Heart left ventricle (tissue), 16 donors: ENCODE results near the gene ZNF394. TPM values are rescaled to one million over a fixed set of nuclear protein-coding genes. Genes with fewer than 3 reads are reported as not detected.
"Not testable (repeated sequence)": the region's sequence is repeated elsewhere in the genome, so short reads cannot be mapped to it uniquely, and the experiment has no call there.

Source experiments
- ATAC-seq, 4 donors: fragments of 200-7000 bp; cut with Tn5 transposase; one replicate each; pipeline ENCODE4 v1.9.1; 2020 to 2022; ENCODE audit warnings: moderate library complexity in 4 of 4, mild to moderate bottlenecking in 3 of 4, moderate number of reproducible peaks in 1 of 4
- DNase-seq, 5 donors: peaks; one replicate each; pipeline ENCODE4 v3.0.0-alpha.2; 2020
- H3K27ac ChIP-seq, 12 donors: fragments of 200-600 bp; sonication (generic) in 4 of 12; one replicate each; pipeline versions ENCODE4 v1.5.0 to v1.8.0; 2016 to 2022; ENCODE audit warnings: mild to moderate bottlenecking in 2 of 12
- H3K27me3 ChIP-seq, 9 donors: fragments of 200-600 bp; sonication (generic) in 2 of 9; one replicate each; pipeline versions ENCODE4 v1.5.1 to v1.8.0; 2016 to 2022; ENCODE audit warnings: mild to moderate bottlenecking in 3 of 9
- H3K36me3 ChIP-seq, 9 donors: fragments of 200-600 bp; sonication (generic) in 2 of 9; one replicate each; pipeline versions ENCODE4 v1.5.0 to v1.8.0; 2018 to 2022; ENCODE audit warnings: mild to moderate bottlenecking in 2 of 9
- H3K4me1 ChIP-seq, 12 donors: fragments of 200-600 bp; sonication (generic) in 4 of 12; one replicate each; pipeline versions ENCODE4 v1.5.0 to v1.8.0; 2016 to 2022; ENCODE audit warnings: mild to moderate bottlenecking in 3 of 12
- H3K4me3 ChIP-seq, 12 donors: fragments of 200-600 bp; sonication (generic) in 4 of 12; one replicate each; pipeline versions ENCODE4 v1.5.0 to v1.8.0; 2017 to 2022; ENCODE audit warnings: mild to moderate bottlenecking in 9 of 12, moderate library complexity in 4 of 12
- H3K9me3 ChIP-seq, 12 donors: fragments of 200-600 bp; sonication (generic) in 4 of 12; one replicate each; pipeline versions ENCODE4 v1.5.0 to v1.8.0; 2016 to 2022; ENCODE audit warnings: mild to moderate bottlenecking in 1 of 12
- POLR2A ChIP-seq, 2 donors: fragments of 450-650 bp; IDR thresholded peaks; one replicate each; pipeline ENCODE4 v1.6.1; 2017; ENCODE audit warnings: antibody characterized with exemption in 2 of 2, mild to moderate bottlenecking in 2 of 2, moderate library complexity in 2 of 2
- WGBS, 4 donors: extraction: QIAGEN DNeasy Blood & Tissue Kit in 2 of 4; methylation state at CpG; one replicate each; pipeline versions ENCODE4 v1.1.5 to v1.1.7; 2013 to 2018; 5-methylcytosine and 5-hydroxymethylcytosine counted together
- intact Hi-C, 10 donors: fragments of 100-400 bp; cut with DNase I; formaldehyde crosslinking; loops; one replicate each; pipeline versions ENCODE4 v1.11.1 to v1.14.2; 2022
- polyA plus RNA-seq, 2 donors: library from polyadenylated mRNA; stranded (reverse); fragments of 200-250 nt; gene quantifications; one replicate each; pipeline ENCODE4 v1.2.3, GENCODE V29; 2013
- total RNA-seq, 9 donors: library from RNA; depleted of rRNA in 2 of 9; stranded (reverse); fragments of >200 nt in 2 of 9; fragmentation: NEBNext Ultra II Directional in 3 of 9; extraction: Animal tissue kit (Norgen Biotek cat#: 25700) in 3 of 9; gene quantifications; one replicate each; pipeline versions ENCODE4 v1.1.0 to v1.2.4, GENCODE V29; 2016 to 2023
- TF ChIP-seq, protein P1 (sequence below), 12 donors: fragments of 200-600 bp; sonication (generic) in 4 of 12; IDR thresholded peaks; one replicate each; pipeline versions ENCODE4 v1.5.0 to v1.8.0; 2018 to 2022; ENCODE audit warnings: antibody characterized with exemption in 12 of 12, mild to moderate bottlenecking in 5 of 12
- donor health status: ischemic (EF 13 %, LVEDD 7.1; RV severe dilation, severe dysfunction).
- donor health status: healthy with polysubstance abuse.
- donor health status: DM: no; HTN: yes; CAD: no.
- donor health status: DM: no; HTN: no; CAD: no.
- donor health status: ischemic (EF 25% LVEDD 6.9; RV normal size, moderate dysfunction).
- donor health status: ischemic (EF 25% LVEDD 5.7; RV mildly dilated, moderate dysfunction).
- donor health status: healthy.
- donor health status: DM: yes; HTN: yes; CAD: no.
- donor health status: ischemic (EF 35%, LVEDD 5.7; RV mildly dilated, moderate dysfunction).
- donor health status: nonischemic (EF 11% LVEDD 7.7; RV severe dilation, severe dysfunction).
- donor health status: DM: yes; HTN: yes; CAD: no.
- donor health status: PGD.
- donor health status: ischemic (EF 29% LVEDD 5.4; RV normal size, mild dysfunction).
- donor health status: nonischemic (EF 23%, LVEDD 6.1; RV moderate dilation, normal function).

Gene ZNF394
- total and polyA plus RNA-seq, 11 donors: 12.4 to 23.0 (median 15.2) TPM

GRCh38 chr7:99514050-99514449 is 14.0 kb upstream of the ZNF394 start:
- Histone ChIP-seq H3K36me3 (peaks cover 0 to 74% (median 62%) of the 10 kb centered on the region in 9 donors), H3K4me3 (no peak overlapping the region), H3K9me3 (no peaks in the 10 kb centered on the region), H3K27ac (no peak overlapping the region), H3K4me1 (peaks cover 0 to 3% (median 0%) of the 10 kb centered on the region in 12 donors), H3K27me3 (no peaks in the 10 kb centered on the region)
- ATAC-seq (no peak), DNase-seq (no peak)
- WGBS, 4 donors: 91 to 98% (median 96%) methylated on average over 1 of the region's 1 CpG
- intact Hi-C loops: loop anchor here in 2 of 10 donors (5.0 to 10.0 kb wide), 2 partner anchors 43 to 111 kb away; partner anchors contain the start of gene ZNF655 (in 1 of the 2)
- no peak for TF ChIP-seq POLR2A (IDR thresholded peaks at IDR 0.05)
- TF ChIP-seq, protein P1, sequence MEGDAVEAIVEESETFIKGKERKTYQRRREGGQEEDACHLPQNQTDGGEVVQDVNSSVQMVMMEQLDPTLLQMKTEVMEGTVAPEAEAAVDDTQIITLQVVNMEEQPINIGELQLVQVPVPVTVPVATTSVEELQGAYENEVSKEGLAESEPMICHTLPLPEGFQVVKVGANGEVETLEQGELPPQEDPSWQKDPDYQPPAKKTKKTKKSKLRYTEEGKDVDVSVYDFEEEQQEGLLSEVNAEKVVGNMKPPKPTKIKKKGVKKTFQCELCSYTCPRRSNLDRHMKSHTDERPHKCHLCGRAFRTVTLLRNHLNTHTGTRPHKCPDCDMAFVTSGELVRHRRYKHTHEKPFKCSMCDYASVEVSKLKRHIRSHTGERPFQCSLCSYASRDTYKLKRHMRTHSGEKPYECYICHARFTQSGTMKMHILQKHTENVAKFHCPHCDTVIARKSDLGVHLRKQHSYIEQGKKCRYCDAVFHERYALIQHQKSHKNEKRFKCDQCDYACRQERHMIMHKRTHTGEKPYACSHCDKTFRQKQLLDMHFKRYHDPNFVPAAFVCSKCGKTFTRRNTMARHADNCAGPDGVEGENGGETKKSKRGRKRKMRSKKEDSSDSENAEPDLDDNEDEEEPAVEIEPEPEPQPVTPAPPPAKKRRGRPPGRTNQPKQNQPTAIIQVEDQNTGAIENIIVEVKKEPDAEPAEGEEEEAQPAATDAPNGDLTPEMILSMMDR (IDR thresholded peaks at IDR 0.05): no peak

DNA sequence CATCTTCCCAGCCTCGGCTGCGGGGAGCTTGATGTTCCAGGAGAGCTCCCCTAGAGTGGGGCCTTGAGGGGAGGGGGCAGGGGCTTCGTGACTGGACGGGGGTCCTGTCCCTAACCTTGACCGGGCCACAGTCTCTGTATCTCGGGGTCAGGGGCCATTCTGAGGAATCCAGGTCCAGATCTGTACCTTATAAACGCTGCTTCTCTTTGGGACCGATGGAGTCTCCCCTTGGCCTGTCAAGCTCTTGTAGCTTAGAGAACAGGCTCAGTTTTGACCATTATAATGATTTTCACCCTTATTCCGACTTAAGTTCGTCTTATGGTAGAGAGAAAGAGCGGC is 5.2 kb upstream of the ZNF394 start:
- TF ChIP-seq, protein P1 (IDR thresholded peaks at IDR 0.05): no peak
- Histone ChIP-seq H3K4me3 (peak overlapping the region; percentile 65 to 91 (median 76)), H3K36me3 (peaks cover 0 to 9% (median 0%) of the 10 kb centered on the region in 9 donors), H3K27me3 (no peaks in the 10 kb centered on the region), H3K4me1 (peaks cover 0 to 42% (median 33%) of the 10 kb centered on the region in 12 donors), H3K9me3 (no peaks in the 10 kb centered on the region), H3K27ac (peak overlapping the region in 11 of 12 donors; percentile 91 to 97 (median 94))
- ATAC-seq (no peak), DNase-seq (no peak)
- intact Hi-C loops: loop anchor here in 2 of 10 donors (10.0 kb wide), 1 partner anchor 50 kb away; the partner anchor contains the start of genes FAM200A (in 2 of the 2) and ZNF655 (in 2 of the 2)
- 2 to 4% (median 3%) methylated on average over 11 of the region's 11 CpGs for WGBS, 4 donors

- H3K27me3 ChIP-seq: no peaks in the 10 kb centered on the region
- H3K27ac ChIP-seq: peak within 1 kb of the TSS; percentile 73 to 97 (median 94)
- H3K4me1 ChIP-seq: peaks cover 0 to 42% (median 33%) of the 10 kb centered on the region in 12 donors
- ATAC-seq (peak; percentile 93 to 96 (median 96)), DNase-seq (peak; percentile 99)
- TF ChIP-seq, protein P1 (IDR thresholded peaks at IDR 0.05): peak in 4 of 12 donors; percentile 7 to 36 (median 16)
- TF ChIP-seq POLR2A (IDR thresholded peaks at IDR 0.05): peak in 1 of 2 donors; percentile 56
- intact Hi-C loops: loop anchor here in 9 of 10 donors (5.0 to 10.0 kb wide), 4 partner anchors 37 to 53 kb away; partner anchors contain the start of genes ZNF655 (in 6 of the 9), FAM200A (in 4 of the 9) and ATP5MF (in 1 of the 9)
- peaks cover 0 to 4% (median 0%) of the 10 kb centered on the region in 9 donors for H3K36me3 ChIP-seq
- H3K4me3 ChIP-seq: peak within 1 kb of the TSS; percentile 65 to 91 (median 76)
- WGBS, 4 donors: 0% methylated on average over 21 to 53 of the region's 53 CpGs
- H3K9me3 ChIP-seq: no peaks in the 10 kb centered on the region
These were observed 4.7 kb upstream of the ZNF394 start, which contains the start of gene ZKSCAN5 for GRCh38 chr7:99504603-99505323. Gene ZKSCAN5 (plus strand): TSS chr7:99504662. CDS start chr7:99506045, 1,383 bp downstream.

DNA sequence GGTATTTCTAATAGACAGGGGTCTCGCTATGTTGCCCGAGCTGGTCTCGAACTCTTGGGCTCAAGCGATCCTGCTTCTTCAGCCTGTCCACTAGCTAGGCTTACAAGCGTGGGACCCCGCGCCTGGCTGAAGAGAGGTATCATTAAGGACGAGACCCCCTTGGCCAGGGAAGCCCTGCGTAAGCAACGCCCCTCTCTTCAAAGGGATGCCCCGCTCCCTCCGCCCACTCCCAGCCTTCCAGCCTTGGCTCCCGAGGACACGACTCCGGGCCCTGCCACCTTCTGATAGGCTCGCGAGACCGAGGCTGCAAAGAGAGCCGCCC is 4.2 kb upstream of the ZNF394 start:
- 8 to 12% (median 8%) methylated on average over 17 to 19 of the region's 19 CpGs for WGBS, 4 donors
- TF ChIP-seq, protein P1 (IDR thresholded peaks at IDR 0.05): no peak
- TF ChIP-seq POLR2A (IDR thresholded peaks at IDR 0.05): peak in 1 of 2 donors; percentile 30
- H3K4me3 ChIP-seq: peak overlapping the region; percentile 65 to 91 (median 76)
- H3K27me3 ChIP-seq: no peaks in the 10 kb centered on the region
- no peaks in the 10 kb centered on the region for H3K9me3 ChIP-seq
- H3K27ac ChIP-seq: peak overlapping the region; percentile 73 to 97 (median 94)
- H3K36me3 ChIP-seq: peaks cover 0 to 4% (median 0%) of the 10 kb centered on the region in 9 donors
- no peak for DNase-seq
- H3K4me1 ChIP-seq: peaks cover 0 to 43% (median 33%) of the 10 kb centered on the region in 12 donors
- ATAC-seq: peak in 3 of 4 donors; percentile 93 to 95 (median 94)
- intact Hi-C loops: loop anchor here in 9 of 10 donors (5.0 to 10.0 kb wide), 4 partner anchors 37 to 53 kb away; partner anchors contain the start of genes ZNF655 (in 6 of the 9), FAM200A (in 4 of the 9) and ATP5MF (in 1 of the 9)

DNA sequence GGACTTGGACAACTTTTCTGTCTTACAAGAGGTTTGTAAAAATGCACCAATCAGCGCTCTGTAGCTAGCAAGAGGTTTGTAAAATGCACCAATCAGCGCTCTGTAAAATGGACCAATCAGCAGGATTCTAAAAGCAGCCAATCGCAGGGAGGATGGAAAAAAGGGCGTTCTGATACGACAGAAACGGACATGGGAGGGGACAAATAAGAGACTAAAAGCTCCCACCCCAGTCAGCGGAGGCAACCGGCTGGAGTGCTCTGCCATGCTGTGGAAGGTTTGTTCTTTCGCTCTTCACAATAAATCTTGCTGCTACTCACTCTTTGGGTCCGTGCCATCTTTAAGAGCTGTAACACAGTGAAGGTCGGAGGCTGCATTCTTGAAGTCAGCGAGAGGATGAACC is 1.2 kb upstream of the ZNF394 start:
- DNase-seq, ATAC-seq, H3K27me3 ChIP-seq, H3K9me3 ChIP-seq: not testable (repeated sequence)
- peak overlapping the region in 5 of 12 donors; percentile 61 to 90 (median 83) for H3K4me3 ChIP-seq
- WGBS, 4 donors: 91 to 93% (median 92%) methylated on average over 12 of the region's 12 CpGs
- peaks cover 0 to 26% (median 19%) of the 10 kb centered on the region in 9 donors for H3K36me3 ChIP-seq
- H3K4me1 ChIP-seq: peaks cover 13 to 46% (median 37%) of the 10 kb centered on the region in 12 donors
- peak overlapping the region in 2 of 12 donors; percentile 92 to 95 for H3K27ac ChIP-seq
- intact Hi-C loops: loop anchor here in 9 of 10 donors (2.0 to 10.0 kb wide), 5 partner anchors 28 to 56 kb away; partner anchors contain the start of genes ZNF655 (in 6 of the 9), FAM200A (in 4 of the 9), ATP5MF (in 1 of the 9) and ZNF789 (in 1 of the 9)
